ENCODE results near the gene B3GALT6.

DNA sequence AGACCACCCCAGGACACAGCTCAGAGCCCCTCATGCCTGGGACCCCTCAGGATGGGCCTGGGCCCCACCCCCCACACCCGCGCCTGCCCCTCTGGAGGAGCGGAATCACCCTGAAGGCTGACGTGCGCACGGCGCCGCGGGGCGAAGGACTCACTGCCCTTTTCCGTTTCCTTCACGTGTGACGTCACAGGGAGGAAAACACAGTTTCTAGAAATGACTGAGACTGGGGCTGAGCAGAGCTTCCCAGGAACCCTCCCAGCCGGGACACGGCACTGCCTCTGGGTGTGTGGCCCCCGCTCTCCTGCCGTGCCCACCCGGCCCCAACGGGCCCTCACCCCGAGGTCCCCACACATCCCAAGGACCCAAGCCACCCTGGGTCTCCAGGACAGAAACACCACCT, 12.7 kb upstream of the B3GALT6 start:
- TF ChIP-seq, protein P1, sequence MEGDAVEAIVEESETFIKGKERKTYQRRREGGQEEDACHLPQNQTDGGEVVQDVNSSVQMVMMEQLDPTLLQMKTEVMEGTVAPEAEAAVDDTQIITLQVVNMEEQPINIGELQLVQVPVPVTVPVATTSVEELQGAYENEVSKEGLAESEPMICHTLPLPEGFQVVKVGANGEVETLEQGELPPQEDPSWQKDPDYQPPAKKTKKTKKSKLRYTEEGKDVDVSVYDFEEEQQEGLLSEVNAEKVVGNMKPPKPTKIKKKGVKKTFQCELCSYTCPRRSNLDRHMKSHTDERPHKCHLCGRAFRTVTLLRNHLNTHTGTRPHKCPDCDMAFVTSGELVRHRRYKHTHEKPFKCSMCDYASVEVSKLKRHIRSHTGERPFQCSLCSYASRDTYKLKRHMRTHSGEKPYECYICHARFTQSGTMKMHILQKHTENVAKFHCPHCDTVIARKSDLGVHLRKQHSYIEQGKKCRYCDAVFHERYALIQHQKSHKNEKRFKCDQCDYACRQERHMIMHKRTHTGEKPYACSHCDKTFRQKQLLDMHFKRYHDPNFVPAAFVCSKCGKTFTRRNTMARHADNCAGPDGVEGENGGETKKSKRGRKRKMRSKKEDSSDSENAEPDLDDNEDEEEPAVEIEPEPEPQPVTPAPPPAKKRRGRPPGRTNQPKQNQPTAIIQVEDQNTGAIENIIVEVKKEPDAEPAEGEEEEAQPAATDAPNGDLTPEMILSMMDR (IDR thresholded peaks at IDR 0.05): no peak
- no peak for TF ChIP-seq EZH2 (IDR thresholded peaks at IDR 0.05)
- TF ChIP-seq EZH2phosphoT487 (IDR thresholded peaks at IDR 0.05): no peak
